GM12875 (cell line): Measurements from ENCODE around the gene SCARB2.

Source experiments
- H3K4me3 ChIP-seq: one replicate; pipeline ENCODE4 v1.5.1; 2011; ENCODE audit warnings: low read depth, low read length, control low read depth
- CTCF ChIP-seq: IDR thresholded peaks from 2 replicates; pipeline ENCODE4 v1.5.1; 2011; ENCODE audit warnings: low read depth, mild to moderate bottlenecking, control low read depth, inconsistent platforms, low read length, moderate library complexity, borderline replicate concordance; ENCODE audit not compliant: insufficient read depth

SCARB2 gene

DNA sequence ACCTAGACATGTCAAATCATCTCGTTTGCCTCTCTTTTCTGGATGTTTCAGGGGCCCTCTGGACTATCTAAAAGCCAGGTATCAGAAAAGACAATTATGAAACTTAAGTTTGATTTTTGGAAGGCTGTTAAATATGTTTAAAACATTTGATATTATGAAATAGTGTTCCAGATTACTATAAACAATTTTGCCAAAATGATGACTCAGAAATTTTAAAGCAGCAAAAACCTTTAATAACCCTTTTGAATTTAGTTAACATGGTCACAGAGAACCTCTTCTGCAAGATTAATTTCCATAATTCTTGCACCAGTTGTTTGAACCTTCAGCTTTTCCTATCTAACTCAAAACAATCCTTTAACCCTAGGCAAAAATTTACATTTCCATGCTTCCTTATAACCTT, 19.1 kb upstream of the SCARB2 start:
- TF ChIP-seq CTCF = no peak
- no peak overlapping the region for H3K4me3 ChIP-seq

DNA sequence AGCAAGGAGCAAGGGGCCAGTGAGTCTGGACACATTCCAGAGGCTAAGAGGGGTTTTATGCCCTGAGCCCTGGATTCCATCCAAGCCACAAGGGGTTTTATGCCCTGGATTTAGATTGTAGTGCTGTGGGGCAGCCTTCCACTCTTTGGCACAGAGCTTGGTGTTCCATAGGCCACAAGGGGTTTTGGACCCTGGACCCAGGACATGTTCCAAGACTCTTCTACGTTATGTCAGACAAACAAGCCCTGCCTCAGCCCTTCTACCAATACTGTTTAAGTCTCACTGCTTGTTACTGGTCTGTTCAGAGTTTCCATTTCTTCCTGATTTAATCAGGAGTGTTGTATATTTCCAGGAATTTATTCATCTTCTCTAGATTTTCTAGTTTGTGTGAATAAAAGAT, 12.8 kb upstream of the SCARB2 start:
- no peak for TF ChIP-seq CTCF
- no peak overlapping the region for H3K4me3 ChIP-seq

DNA sequence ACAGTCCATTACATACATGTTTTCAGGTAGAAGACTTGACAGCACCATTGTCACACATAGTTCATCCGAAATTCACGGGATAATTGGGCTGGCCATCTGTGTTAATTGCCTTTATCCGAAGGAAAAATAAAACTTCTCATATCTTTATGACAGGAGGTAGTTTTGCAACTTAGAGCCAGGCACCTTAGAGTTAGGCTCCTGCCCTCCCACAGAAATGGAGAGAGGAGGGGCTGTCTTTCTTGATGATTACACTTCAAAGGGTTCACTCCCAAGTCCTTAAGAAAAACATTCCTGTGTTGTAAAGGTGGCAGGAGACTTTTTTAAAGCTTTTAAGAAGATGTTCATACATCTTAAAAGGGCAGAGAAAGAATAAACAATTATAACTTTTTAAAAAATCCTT, 10.5 kb upstream of the SCARB2 start:
- no peak overlapping the region for H3K4me3 ChIP-seq
- TF ChIP-seq CTCF = no peak

DNA sequence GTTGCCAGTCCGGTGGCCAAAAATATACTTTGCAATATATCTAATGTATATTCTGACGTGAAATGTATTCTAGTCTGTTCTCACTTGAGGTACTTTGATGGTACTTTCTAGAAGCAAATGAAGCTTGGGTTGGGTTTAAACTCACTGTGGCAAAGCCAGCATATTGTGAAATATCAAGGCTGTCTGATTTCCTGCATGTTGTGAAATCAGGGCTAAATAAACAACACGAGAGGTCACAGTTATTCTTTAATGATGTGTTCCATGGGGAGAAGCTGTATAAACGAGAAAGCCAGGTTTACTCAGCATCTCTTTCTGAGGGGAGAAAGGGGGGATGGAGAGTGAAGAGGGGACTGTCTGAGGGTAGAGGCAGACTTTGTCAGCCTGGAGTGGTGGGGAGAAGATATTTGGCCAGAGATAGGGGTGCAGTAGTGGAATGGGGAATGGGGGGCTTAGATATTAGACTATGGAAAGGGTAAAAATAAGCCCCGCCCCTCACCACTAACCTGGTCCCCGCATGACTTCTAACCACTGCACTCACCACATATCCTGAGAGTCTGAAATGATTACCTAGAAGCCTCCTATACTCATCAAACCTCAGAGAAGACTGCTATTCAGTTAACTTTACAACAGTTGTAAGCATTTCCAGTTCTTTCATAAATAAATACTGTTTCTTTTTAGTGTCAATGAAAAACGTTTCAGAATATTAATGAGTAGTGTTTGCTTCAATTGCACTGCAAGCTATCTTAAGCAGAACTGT, 5.9 kb upstream of the SCARB2 start:
- no peak for TF ChIP-seq CTCF
- no peak overlapping the region for H3K4me3 ChIP-seq

GRCh38 chr4:76216975-76217814, 3.6 kb upstream of the SCARB2 start:
- no peak overlapping the region for H3K4me3 ChIP-seq
- TF ChIP-seq CTCF = no peak

- no peak overlapping the region for H3K4me3 ChIP-seq
- no peak for TF ChIP-seq CTCF
These were observed 2.9 kb upstream of the SCARB2 start for GRCh38 chr4:76216524-76216923.
